Cardiac fibroblast (primary cell): ENCODE results near the gene DYNC1LI1.

Experiments used
- DNase-seq, 2 donors: peaks; one replicate each; pipeline versions ENCODE4 v3.0.0 to v3.0.0-alpha.2; 2010; ENCODE audit warnings: low read depth in 2 of 2
- H3K4me3 ChIP-seq, 2 donors: replicated peaks in 1 of 2; 1 replicate in 1 of 2; 2 replicates in 1 of 2; pipeline ENCODE4 v1.5.1; 2011; ENCODE audit warnings: low read depth in 2 of 2, low read length in 2 of 2, mild to moderate bottlenecking in 2 of 2, moderate library complexity in 1 of 2
- TF ChIP-seq, protein P1 (sequence below): IDR thresholded peaks from one replicate; pipeline ENCODE4 v1.5.1; 2011; ENCODE audit warnings: low read depth, mild to moderate bottlenecking, low read length, inconsistent platforms

DYNC1LI1 gene

DNA sequence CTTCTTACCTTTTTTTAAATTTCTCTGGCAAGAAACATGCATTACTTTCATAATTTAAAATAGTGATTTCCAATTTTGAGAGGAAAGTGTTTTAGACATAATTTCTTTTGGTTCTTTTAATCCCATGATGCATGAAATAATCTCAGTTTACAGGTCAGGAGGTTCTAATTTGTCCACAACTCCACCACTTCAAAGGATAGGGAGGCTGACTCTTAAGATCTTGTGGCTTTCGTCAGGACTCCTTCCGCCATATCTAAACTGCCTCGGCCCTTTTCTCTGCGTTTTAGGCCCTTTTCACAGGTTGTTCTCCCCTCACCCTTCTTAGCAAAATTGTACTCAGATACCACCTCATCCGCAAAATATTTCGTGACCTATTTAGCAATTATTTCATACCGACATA, 8.0 kb downstream of the DYNC1LI1 start:
- DNase-seq: no peak
- no peak overlapping the region for H3K4me3 ChIP-seq
- TF ChIP-seq, protein P1, sequence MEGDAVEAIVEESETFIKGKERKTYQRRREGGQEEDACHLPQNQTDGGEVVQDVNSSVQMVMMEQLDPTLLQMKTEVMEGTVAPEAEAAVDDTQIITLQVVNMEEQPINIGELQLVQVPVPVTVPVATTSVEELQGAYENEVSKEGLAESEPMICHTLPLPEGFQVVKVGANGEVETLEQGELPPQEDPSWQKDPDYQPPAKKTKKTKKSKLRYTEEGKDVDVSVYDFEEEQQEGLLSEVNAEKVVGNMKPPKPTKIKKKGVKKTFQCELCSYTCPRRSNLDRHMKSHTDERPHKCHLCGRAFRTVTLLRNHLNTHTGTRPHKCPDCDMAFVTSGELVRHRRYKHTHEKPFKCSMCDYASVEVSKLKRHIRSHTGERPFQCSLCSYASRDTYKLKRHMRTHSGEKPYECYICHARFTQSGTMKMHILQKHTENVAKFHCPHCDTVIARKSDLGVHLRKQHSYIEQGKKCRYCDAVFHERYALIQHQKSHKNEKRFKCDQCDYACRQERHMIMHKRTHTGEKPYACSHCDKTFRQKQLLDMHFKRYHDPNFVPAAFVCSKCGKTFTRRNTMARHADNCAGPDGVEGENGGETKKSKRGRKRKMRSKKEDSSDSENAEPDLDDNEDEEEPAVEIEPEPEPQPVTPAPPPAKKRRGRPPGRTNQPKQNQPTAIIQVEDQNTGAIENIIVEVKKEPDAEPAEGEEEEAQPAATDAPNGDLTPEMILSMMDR: no peak

DNA sequence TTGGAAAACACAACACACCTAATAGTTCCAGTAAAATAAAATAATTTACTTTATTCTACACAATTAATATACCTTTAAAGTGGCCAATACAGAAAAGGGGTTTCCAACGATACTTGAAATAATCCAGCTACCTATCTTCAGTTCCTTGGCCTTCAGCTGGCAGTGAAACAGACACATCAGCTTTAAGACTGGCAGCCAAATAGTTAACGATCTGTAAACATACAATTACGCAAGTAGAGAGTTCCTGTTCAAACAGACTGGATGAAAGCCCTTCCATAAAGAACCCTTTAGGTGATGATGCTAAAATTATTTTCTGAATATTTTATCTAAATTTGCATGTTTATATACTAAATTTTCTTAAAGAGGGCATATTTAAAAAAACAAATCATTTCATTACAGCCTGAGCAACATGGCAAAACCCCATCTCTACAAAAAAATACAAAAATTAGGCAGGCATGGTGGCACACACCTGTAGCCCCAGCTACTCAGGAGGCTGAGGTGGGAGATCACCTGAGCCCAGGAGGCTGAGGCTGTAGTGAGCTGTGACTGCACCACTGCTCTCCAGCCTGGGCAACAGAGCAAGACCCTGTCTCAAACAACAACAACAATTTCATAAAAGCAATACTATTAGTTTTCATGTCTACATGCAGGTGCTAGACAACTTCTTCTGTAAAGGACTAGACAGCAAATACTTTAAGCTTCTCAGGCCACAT, 12.9 kb downstream of the DYNC1LI1 start:
- TF ChIP-seq, protein P1: no peak
- DNase-seq: no peak
- no peak overlapping the region for H3K4me3 ChIP-seq

DNA sequence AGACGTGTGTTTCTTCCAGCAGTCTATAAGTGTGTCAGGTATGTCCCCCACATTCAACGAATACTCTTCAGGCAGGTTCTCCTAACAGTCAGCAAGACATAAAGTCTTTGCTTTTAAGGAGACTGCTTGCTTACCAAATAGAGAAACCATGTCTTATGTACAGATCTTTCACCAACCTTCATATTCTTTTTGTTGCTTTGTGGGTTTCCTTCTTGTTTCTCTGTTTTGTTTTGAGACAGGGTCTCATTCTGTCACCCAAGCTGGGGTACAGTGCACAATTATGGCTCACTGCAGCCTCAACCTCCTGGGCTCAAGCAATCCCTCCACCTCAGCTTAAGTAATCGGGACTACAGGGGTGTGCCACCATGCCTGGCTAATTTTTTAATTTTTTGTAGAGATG, 14.3 kb downstream of the DYNC1LI1 start:
- H3K4me3 ChIP-seq: no peak overlapping the region
- TF ChIP-seq, protein P1: no peak
- DNase-seq: no peak

DNA sequence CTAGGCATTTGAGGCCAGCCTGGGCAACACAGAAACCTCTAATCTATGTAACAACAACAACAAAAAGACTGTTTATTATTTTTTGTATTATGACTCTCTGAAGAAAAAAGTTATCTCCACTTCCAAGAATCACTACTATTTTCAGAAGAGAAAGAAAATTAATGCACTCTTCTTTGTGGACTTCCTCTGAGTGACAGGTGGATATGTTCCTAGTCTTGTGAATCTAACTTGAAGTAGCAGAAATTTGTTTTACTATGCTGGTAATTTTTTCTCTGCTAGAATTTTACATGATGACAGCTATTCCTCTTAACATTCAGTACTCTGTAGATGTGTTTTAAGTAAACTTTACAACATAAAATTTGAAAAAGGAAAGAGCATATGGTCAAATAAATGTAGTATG, 16.7 kb downstream of the DYNC1LI1 start:
- no peak overlapping the region for H3K4me3 ChIP-seq
- no peak for DNase-seq
- TF ChIP-seq, protein P1: no peak

DNA sequence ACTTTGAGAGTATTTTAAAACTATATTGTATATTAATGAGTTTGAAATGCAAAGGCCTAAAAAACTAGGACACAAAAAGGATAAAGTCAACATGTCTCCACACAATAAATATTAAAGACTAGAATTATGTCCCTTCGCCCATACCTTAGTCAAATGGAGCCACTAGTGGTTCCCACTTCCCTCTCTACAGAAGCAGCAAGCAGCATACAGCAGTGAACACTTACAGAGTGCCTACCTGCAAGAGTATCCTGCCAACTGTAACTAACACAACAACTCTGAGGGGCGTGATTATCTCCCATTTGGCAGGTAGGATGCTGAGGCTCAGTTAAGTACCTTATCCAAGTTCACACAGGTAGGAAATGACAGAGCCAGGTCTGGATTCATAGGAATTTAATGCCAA, 17.2 kb downstream of the DYNC1LI1 start:
- TF ChIP-seq, protein P1: no peak
- no peak overlapping the region for H3K4me3 ChIP-seq
- DNase-seq: no peak

DNA sequence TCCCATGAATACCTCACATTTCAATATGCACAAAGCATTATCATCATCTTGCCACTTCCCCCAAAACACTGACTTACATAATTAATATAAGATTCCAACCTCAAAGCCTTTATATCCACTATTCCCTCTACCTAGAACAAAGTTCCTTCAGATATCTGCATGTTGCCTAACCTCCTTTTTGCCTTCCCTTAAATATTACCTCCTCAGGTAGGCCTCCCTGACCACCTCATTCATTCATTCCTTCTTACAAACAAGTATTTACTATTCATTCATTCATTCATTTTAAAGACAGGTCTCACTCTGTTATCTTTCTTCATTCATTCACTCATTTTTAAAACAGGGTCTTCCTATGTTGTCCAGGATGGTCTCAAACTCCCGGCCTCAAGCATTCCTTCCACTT, 18.6 kb downstream of the DYNC1LI1 start:
- no peak for DNase-seq
- H3K4me3 ChIP-seq: no peak overlapping the region
- TF ChIP-seq, protein P1: no peak

DNA sequence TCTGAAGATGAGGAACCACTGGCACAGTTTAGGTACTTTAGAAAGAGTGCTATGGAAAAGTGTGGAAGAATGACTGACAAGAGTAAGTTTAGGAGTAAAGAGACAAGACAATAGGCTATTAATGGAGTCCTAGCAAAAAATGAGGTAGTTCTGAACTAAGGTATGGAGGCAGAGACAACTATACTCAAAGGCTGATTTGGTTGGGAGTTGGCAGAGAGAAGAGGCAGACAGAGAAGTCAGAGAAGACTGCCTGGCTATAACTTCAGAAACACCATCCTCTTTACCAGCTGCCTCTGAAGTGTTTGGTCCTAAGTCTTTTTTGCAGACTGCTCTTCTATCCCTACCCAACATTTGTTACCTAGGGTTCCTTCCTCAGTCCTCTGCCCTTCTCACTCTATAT, 19.2 kb downstream of the DYNC1LI1 start:
- H3K4me3 ChIP-seq: no peak overlapping the region
- no peak for DNase-seq
- TF ChIP-seq, protein P1: no peak
